PC-3 (cell line): Measurements from ENCODE around the gene ARL8A. TPM values are rescaled to one million over a fixed set of nuclear protein-coding genes. Genes with fewer than 3 reads are reported as not detected.
A peak's percentile ranks its signal among the peaks of the same experiment; 100 is the strongest.

ENCODE experiments used
- ATAC-seq: fragments of 200-7000 bp; cut with Tn5 transposase; 2 replicates; pipeline ENCODE4 v1.9.1; 2020; ENCODE audit warnings: mild to moderate bottlenecking, moderate library complexity
- BruUV-seq: library from RNA; stranded (reverse); fragments of 400-500 nt; replicated peaks from 2 replicates; lab custom pipeline; 2021; lab: Mats Ljungman, UMichigan
- CTCF ChIA-PET: fragments of 300-600 bp; sonication (Branson Sonifier 250); formaldehyde crosslinking; loops from one replicate; lab custom pipeline; 2022; ENCODE audit warnings: antibody characterized with exemption; lab: Charles Lee
- POLR2A ChIA-PET: fragments of 300-600 bp; sonication (Branson Sonifier 250); formaldehyde crosslinking; loops from one replicate; lab custom pipeline; 2022; ENCODE audit warnings: antibody characterized with exemption; ENCODE audit not compliant: unreplicated experiment; lab: Charles Lee
- DNase-seq: peaks from one replicate; pipeline ENCODE4 v3.0.0-alpha.2; 2015
- H2AFZ ChIP-seq: fragments of 300-600 bp; sonication (generic); 2 replicates; pipeline ENCODE4 v1.6.0; 2016; ENCODE audit warnings: antibody characterized with exemption, low read length
- H3F3A ChIP-seq: fragments of 300-600 bp; sonication (generic); one replicate; pipeline ENCODE4 v1.6.0; 2017; ENCODE audit warnings: antibody characterized with exemption, low read length, control low read depth, mild to moderate bottlenecking; ENCODE audit not compliant: unreplicated experiment
- H3K27ac ChIP-seq: fragments of 300-600 bp; sonication (generic); 2 replicates; pipeline ENCODE4 v1.5.1; 2016; ENCODE audit warnings: mild to moderate bottlenecking, low read length
- H3K27me3 ChIP-seq: fragments of 300-600 bp; sonication (generic); 2 replicates; pipeline ENCODE4 v1.6.1; 2016; ENCODE audit warnings: low read length, mixed read lengths
- H3K36me3 ChIP-seq: fragments of 300-600 bp; sonication (generic); 2 replicates; pipeline ENCODE4 v1.6.1; 2016; ENCODE audit warnings: low read depth, mixed run types, low read length, mixed read lengths
- H3K4me1 ChIP-seq: fragments of 300-600 bp; sonication (generic); 2 replicates; pipeline ENCODE4 v1.5.1; 2016; ENCODE audit warnings: low read length; ENCODE audit not compliant: insufficient read depth
- H3K4me2 ChIP-seq: fragments of 300-600 bp; sonication (generic); 2 replicates; pipeline ENCODE4 v1.6.0; 2016; ENCODE audit warnings: low read length
- H3K4me3 ChIP-seq: fragments of 300-600 bp; sonication (generic); 2 replicates; pipeline ENCODE4 v1.5.1; 2016; ENCODE audit warnings: mild to moderate bottlenecking, low read length, mixed read lengths
- H3K79me2 ChIP-seq: fragments of 300-600 bp; sonication (generic); 2 replicates; pipeline ENCODE4 v1.6.1; 2017; ENCODE audit warnings: low read length, mixed read lengths
- H3K9ac ChIP-seq: fragments of 300-600 bp; sonication (generic); 2 replicates; pipeline ENCODE4 v1.6.0; 2016; ENCODE audit warnings: mild to moderate bottlenecking, low read length
- H3K9me2 ChIP-seq: fragments of 300-600 bp; sonication (generic); replicated peaks from 2 replicates; pipeline ENCODE4 v1.6.1; 2016; ENCODE audit warnings: mixed run types, low read length, mixed read lengths
- H3K9me3 ChIP-seq: fragments of 300-600 bp; sonication (generic); 2 replicates; pipeline ENCODE4 v1.6.1; 2016; ENCODE audit warnings: low read length, mixed read lengths
- H4K20me1 ChIP-seq: fragments of 300-600 bp; sonication (generic); 2 replicates; pipeline ENCODE4 v1.6.1; 2016; ENCODE audit warnings: low read length, mixed read lengths
- EZH2 ChIP-seq: fragments of 300-600 bp; sonication (generic); IDR thresholded peaks from one replicate; pipeline ENCODE4 v1.6.1; 2017; ENCODE audit warnings: antibody characterized with exemption, mild to moderate bottlenecking, low read length; ENCODE audit not compliant: unreplicated experiment
- EZH2phosphoT487 ChIP-seq: fragments of 300-600 bp; sonication (generic); IDR thresholded peaks from 2 replicates; pipeline ENCODE4 v1.6.1; 2018; ENCODE audit warnings: mild to moderate bottlenecking, antibody characterized with exemption, low read length, borderline replicate concordance
- intact Hi-C: fragments of 100-400 bp; cut with micrococcal nuclease; formaldehyde crosslinking; loops from 2 replicates; pipeline ENCODE4 v1.9.0; 2023
- total RNA-seq: library from RNA; depleted of rRNA; stranded (reverse); fragments of >200 nt; gene quantifications from 2 replicates; pipeline ENCODE4 v1.2.3, GENCODE V29; 2014
- TF ChIP-seq, protein P1 (sequence below): fragments of 300-600 bp; sonication (generic); conservative IDR thresholded peaks from 2 replicates; pipeline ENCODE4 v1.5.1; 2017; ENCODE audit warnings: antibody characterized with exemption, low read depth, mild to moderate bottlenecking, low read length

Gene ARL8A
- total RNA-seq, 1 experiment from 2014 or later: 20.4 TPM

- Histone ChIP-seq H3K4me3 (no peak within 1 kb of the TSS), H3K4me1 (peaks cover 5% of the 10 kb centered on the region), H4K20me1 (no peaks in the 10 kb centered on the region), H3F3A (no peaks in the 10 kb centered on the region), H3K9me3 (no peaks in the 10 kb centered on the region), H3K36me3 (no peaks in the 10 kb centered on the region), H3K27me3 (no peaks in the 10 kb centered on the region), H3K79me2 (no peaks in the 10 kb centered on the region), H3K9me2 (no peaks in the 10 kb centered on the region), H2AFZ (no peak within 1 kb of the TSS), H3K4me2 (no peak within 1 kb of the TSS), H3K27ac (no peak within 1 kb of the TSS), H3K9ac (no peak within 1 kb of the TSS)
- peak; percentile 32 for DNase-seq
- intact Hi-C loops: no loop called here
- ATAC-seq: peak; percentile 71
- ChIA-PET POLR2A (no interaction called here), CTCF (interaction anchor here (0.7 kb wide), 1 partner anchor 633 kb away, joined by 3 read pairs; no protein-coding TSS in a partner anchor)
- TF ChIP-seq, protein P1, sequence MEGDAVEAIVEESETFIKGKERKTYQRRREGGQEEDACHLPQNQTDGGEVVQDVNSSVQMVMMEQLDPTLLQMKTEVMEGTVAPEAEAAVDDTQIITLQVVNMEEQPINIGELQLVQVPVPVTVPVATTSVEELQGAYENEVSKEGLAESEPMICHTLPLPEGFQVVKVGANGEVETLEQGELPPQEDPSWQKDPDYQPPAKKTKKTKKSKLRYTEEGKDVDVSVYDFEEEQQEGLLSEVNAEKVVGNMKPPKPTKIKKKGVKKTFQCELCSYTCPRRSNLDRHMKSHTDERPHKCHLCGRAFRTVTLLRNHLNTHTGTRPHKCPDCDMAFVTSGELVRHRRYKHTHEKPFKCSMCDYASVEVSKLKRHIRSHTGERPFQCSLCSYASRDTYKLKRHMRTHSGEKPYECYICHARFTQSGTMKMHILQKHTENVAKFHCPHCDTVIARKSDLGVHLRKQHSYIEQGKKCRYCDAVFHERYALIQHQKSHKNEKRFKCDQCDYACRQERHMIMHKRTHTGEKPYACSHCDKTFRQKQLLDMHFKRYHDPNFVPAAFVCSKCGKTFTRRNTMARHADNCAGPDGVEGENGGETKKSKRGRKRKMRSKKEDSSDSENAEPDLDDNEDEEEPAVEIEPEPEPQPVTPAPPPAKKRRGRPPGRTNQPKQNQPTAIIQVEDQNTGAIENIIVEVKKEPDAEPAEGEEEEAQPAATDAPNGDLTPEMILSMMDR: peak; percentile 40; the same call in 1 of the 2 replicates
- no peak for TF ChIP-seq EZH2phosphoT487
- BruUV-seq: no TSS peak
Observed at GRCh38 chr1:202122639-202123335, 21.8 kb downstream of the ARL8A start, which contains the start of gene GPR37L1. Gene GPR37L1, plus strand, starts transcription at chr1:202122917. Its CDS starts 47 bp downstream, at chr1:202122964.

DNA sequence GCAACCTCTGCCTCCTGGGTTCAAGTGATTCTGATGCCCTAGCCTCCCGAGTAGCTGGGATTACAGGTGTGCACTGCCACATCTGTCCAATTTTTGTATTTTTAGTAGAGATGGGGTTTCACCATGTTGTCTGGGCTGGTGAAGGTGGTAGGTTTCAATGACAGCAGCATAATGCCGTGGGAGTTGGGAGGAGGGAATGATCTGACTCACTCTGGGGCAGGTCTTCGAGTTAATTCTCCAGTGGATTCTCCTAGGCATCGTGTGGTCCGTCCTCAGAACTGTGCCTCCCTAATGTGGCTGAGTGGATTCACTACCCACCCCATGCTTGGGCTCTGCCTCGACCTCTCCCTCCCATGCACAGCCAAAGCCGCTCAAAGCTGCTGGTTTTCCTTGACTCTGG is 23.5 kb downstream of the ARL8A start:
- ATAC-seq (no peak), DNase-seq (no peak)
- no TSS peak for BruUV-seq
- Histone ChIP-seq H3K9me2 (no peaks in the 10 kb centered on the region), H3K27ac (no peak overlapping the region), H3K4me2 (no peak overlapping the region), H3K4me3 (no peak overlapping the region), H3K4me1 (peaks cover 5% of the 10 kb centered on the region), H3K27me3 (no peaks in the 10 kb centered on the region), H3F3A (no peaks in the 10 kb centered on the region), H3K9me3 (no peaks in the 10 kb centered on the region), H3K79me2 (no peaks in the 10 kb centered on the region), H3K9ac (no peak overlapping the region), H4K20me1 (no peaks in the 10 kb centered on the region), H3K36me3 (no peaks in the 10 kb centered on the region), H2AFZ (no peak overlapping the region)
- ChIA-PET CTCF (no interaction called here), POLR2A (no interaction called here)
- TF ChIP-seq EZH2 (no peak), EZH2phosphoT487 (no peak)
- TF ChIP-seq, protein P1: no peak
- intact Hi-C loops: no loop called here

GRCh38 chr1:202117898-202118371 is 26.6 kb downstream of the ARL8A start:
- H3K27ac ChIP-seq: peak overlapping the region; percentile 58
- H3K9me2 ChIP-seq: no peaks in the 10 kb centered on the region
- H3K9me3 ChIP-seq: no peaks in the 10 kb centered on the region
- H3K9ac ChIP-seq: peak overlapping the region; percentile 4; the same call in 1 of the 2 replicates
- H2AFZ ChIP-seq: no peak overlapping the region
- H4K20me1 ChIP-seq: no peaks in the 10 kb centered on the region
- no peak overlapping the region for H3K4me2 ChIP-seq
- peaks cover 13% of the 10 kb centered on the region for H3K4me1 ChIP-seq
- H3K4me3 ChIP-seq: no peak overlapping the region
- POLR2A ChIA-PET: interaction anchor here (0.7 to 2.0 kb wide), 3 partner anchors 32 to 108 kb away, joined by 6 to 9 read pairs (median 7); partner anchors contain the start of gene ELF3
- BruUV-seq: TSS peak; percentile 58
- DNase-seq (no peak), ATAC-seq (no peak)
- no peaks in the 10 kb centered on the region for H3K79me2 ChIP-seq
- TF ChIP-seq EZH2phosphoT487: no peak
- no peak for TF ChIP-seq EZH2
- TF ChIP-seq, protein P1: no peak
- H3K36me3 ChIP-seq: no peaks in the 10 kb centered on the region
- intact Hi-C loops: loop anchor here (2.0 kb wide), 1 partner anchor 119 kb away; no protein-coding TSS in a partner anchor
- CTCF ChIA-PET: interaction anchor here (1.1 kb wide), 1 partner anchor 109 kb away, joined by 5 read pairs; no protein-coding TSS in a partner anchor
- H3F3A ChIP-seq: no peaks in the 10 kb centered on the region
- H3K27me3 ChIP-seq: no peaks in the 10 kb centered on the region
